ENCODE measurements around the gene SLC6A16.

DNA sequence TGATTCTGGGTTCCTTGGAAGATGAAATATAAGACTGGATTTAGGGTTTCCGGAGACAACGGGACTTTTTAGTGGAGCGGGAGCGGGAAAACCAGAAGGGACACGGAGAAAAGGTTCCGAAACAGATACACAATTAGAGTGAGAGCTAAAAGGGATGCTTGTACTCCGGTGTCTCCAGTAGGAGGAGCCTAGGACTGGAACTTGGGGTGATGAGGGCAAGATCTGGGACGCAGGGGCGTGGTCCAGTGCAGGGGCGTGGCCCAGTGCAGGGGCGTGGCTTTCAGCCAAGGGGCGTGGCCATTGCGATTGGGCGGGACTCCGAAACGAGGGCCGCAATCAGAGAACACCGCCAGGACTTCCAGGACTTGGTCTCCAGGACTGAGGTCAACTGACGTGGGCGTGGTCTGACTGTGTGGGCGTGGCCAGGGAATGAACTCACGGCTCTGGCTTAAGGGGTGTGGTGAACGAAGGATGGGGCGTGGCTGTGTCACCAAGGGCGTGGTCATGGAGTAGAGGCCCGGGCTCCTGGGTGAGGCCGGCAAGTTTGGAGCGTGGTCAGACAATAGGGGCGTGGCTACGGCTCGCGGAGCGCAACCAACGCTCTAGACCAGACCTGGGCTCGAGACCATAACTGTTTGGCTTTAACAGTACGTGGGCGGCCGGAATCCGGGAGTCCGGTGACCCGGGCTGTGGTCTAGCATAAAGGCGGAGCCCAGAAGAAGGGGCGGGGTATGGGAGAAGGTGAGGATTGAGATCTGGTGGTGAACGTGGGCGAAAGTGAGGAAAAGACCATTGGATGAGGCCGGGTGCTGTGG is 38.5 kb upstream of the SLC6A16 start, which contains the start of gene DKKL1:
- TF ChIP-seq, protein P1, sequence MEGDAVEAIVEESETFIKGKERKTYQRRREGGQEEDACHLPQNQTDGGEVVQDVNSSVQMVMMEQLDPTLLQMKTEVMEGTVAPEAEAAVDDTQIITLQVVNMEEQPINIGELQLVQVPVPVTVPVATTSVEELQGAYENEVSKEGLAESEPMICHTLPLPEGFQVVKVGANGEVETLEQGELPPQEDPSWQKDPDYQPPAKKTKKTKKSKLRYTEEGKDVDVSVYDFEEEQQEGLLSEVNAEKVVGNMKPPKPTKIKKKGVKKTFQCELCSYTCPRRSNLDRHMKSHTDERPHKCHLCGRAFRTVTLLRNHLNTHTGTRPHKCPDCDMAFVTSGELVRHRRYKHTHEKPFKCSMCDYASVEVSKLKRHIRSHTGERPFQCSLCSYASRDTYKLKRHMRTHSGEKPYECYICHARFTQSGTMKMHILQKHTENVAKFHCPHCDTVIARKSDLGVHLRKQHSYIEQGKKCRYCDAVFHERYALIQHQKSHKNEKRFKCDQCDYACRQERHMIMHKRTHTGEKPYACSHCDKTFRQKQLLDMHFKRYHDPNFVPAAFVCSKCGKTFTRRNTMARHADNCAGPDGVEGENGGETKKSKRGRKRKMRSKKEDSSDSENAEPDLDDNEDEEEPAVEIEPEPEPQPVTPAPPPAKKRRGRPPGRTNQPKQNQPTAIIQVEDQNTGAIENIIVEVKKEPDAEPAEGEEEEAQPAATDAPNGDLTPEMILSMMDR (IDR thresholded peaks at IDR 0.05), result peak in 1 of 6 experiments; percentile 17
- TF ChIP-seq POLR2A (IDR thresholded peaks at IDR 0.05), result peak in 1 of 2 donors; percentile 68

Data from adrenal gland (tissue), 5 donors.